Sigmoid colon (tissue), 7 donors: ENCODE results near the gene IMMP1L. TPM values are rescaled to one million over a fixed set of nuclear protein-coding genes. Genes with fewer than 3 reads are reported as not detected.

Experiments
- DNase-seq: peaks from one replicate; pipeline ENCODE4 v3.0.0-alpha.2; 2019
- H3K27ac ChIP-seq, 4 donors: fragments of 200-600 bp; sonication (generic); one replicate each; pipeline ENCODE4 v1.5.1; 2016 to 2019; ENCODE audit warnings: mild to moderate bottlenecking in 1 of 4
- H3K27me3 ChIP-seq, 3 donors: fragments of 200-600 bp; sonication (generic); one replicate each; pipeline ENCODE4 v1.5.1; 2019; ENCODE audit warnings: mild to moderate bottlenecking in 1 of 3
- H3K36me3 ChIP-seq, 4 donors: fragments of 200-600 bp; sonication (generic); one replicate each; pipeline ENCODE4 v1.5.1; 2016 to 2019
- H3K4me1 ChIP-seq, 4 donors: fragments of 200-600 bp; sonication (generic); one replicate each; pipeline ENCODE4 v1.5.1; 2017 to 2019
- H3K4me3 ChIP-seq, 4 donors: fragments of 200-600 bp; sonication (generic); one replicate each; pipeline ENCODE4 v1.5.1; 2017 to 2019; ENCODE audit warnings: mild to moderate bottlenecking in 2 of 4, moderate library complexity in 1 of 4
- H3K9me3 ChIP-seq, 4 donors: fragments of 200-600 bp in 3 of 4; sonication (generic) in 3 of 4; one replicate each; pipeline versions ENCODE4 v1.5.1 to v1.6.1; 2013 to 2019
- EP300 ChIP-seq, 4 donors: sonication (generic); formaldehyde crosslinking; IDR thresholded peaks; one replicate each; pipeline ENCODE4 v1.6.1; 2017; ENCODE audit warnings: antibody characterized with exemption in 4 of 4
- POLR2A ChIP-seq, 2 donors: fragments of 450-650 bp; IDR thresholded peaks; one replicate each; pipeline ENCODE4 v1.6.1; 2016; ENCODE audit warnings: antibody characterized with exemption in 2 of 2, mild to moderate bottlenecking in 2 of 2, moderate library complexity in 2 of 2
- POLR2AphosphoS5 ChIP-seq, 4 donors: sonication (generic); formaldehyde crosslinking; IDR thresholded peaks; one replicate each; pipeline ENCODE4 v1.6.1; 2017; ENCODE audit warnings: antibody characterized with exemption in 4 of 4
- WGBS, 2 donors: extraction: QIAGEN DNeasy Blood & Tissue Kit; methylation state at CpG; one replicate each; pipeline ENCODE4 v1.1.7; 2013; 5-methylcytosine and 5-hydroxymethylcytosine counted together
- intact Hi-C: fragments of 100-400 bp; cut with DNase I; formaldehyde crosslinking; loops from one replicate; pipeline ENCODE4 v1.15.1; 2023
- polyA plus RNA-seq, 3 donors: library from polyadenylated mRNA; stranded (reverse); fragments of 200-250 nt; gene quantifications; one replicate each; pipeline ENCODE4 v1.2.3, GENCODE V29; 2013
- total RNA-seq, 4 donors: library from RNA; depleted of rRNA; stranded (reverse); fragments of >200 nt; gene quantifications; one replicate each; pipeline ENCODE4 v1.1.0, GENCODE V29; 2016
- TF ChIP-seq, protein P1 (sequence below), 4 experiments: fragments of 450-650 bp in 3 of 4; fragments of 200-600 bp in 1 of 4; IDR thresholded peaks; one replicate each; pipeline ENCODE4 v1.5.1; 2016 to 2019; ENCODE audit warnings: antibody characterized with exemption in 4 of 4, mild to moderate bottlenecking in 3 of 4, moderate library complexity in 2 of 4
- donor health status: healthy with polysubstance abuse.
- donor health status: Bipolar disorder and iron deficiency.
- donor health status: healthy.

IMMP1L gene
- total and polyA plus RNA-seq, 7 donors: 6.6 to 39.0 (median 23.9) TPM

DNA sequence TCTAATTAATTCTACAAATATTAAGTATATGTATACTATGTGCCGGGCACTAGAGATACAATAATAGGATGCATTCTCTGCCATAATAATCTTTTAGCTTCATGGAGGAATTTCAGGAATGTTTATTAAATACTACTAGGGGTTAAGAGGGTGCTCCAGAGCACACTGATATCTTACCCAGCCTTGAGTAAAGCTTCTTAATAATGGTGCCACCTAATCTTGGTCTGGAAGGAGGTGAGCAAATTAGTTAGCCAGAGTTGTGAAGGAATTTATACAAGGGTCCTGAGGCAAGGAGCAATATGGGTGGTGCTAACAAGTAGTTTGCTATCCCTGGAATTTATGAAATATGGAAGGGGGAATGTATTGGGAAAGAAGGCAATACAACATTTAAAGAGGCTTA is 21.9 kb upstream of the IMMP1L start:
- 91 to 100% methylated on average over 1 of the region's 1 CpG for WGBS, 2 donors
- H3K27me3 ChIP-seq: no peaks in the 10 kb centered on the region
- no peak for DNase-seq
- TF ChIP-seq POLR2AphosphoS5 (IDR thresholded peaks at IDR 0.05): no peak
- no peak for TF ChIP-seq POLR2A (IDR thresholded peaks at IDR 0.05)
- TF ChIP-seq, protein P1, sequence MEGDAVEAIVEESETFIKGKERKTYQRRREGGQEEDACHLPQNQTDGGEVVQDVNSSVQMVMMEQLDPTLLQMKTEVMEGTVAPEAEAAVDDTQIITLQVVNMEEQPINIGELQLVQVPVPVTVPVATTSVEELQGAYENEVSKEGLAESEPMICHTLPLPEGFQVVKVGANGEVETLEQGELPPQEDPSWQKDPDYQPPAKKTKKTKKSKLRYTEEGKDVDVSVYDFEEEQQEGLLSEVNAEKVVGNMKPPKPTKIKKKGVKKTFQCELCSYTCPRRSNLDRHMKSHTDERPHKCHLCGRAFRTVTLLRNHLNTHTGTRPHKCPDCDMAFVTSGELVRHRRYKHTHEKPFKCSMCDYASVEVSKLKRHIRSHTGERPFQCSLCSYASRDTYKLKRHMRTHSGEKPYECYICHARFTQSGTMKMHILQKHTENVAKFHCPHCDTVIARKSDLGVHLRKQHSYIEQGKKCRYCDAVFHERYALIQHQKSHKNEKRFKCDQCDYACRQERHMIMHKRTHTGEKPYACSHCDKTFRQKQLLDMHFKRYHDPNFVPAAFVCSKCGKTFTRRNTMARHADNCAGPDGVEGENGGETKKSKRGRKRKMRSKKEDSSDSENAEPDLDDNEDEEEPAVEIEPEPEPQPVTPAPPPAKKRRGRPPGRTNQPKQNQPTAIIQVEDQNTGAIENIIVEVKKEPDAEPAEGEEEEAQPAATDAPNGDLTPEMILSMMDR (IDR thresholded peaks at IDR 0.05): no peak
- TF ChIP-seq EP300 (IDR thresholded peaks at IDR 0.05): no peak
- H3K4me3 ChIP-seq: no peak overlapping the region
- peaks cover 0 to 3% (median under 1%) of the 10 kb centered on the region in 4 donors for H3K36me3 ChIP-seq
- intact Hi-C loops: no loop called here
- H3K9me3 ChIP-seq: no peaks in the 10 kb centered on the region
- H3K27ac ChIP-seq: no peak overlapping the region
- no peaks in the 10 kb centered on the region for H3K4me1 ChIP-seq

DNA sequence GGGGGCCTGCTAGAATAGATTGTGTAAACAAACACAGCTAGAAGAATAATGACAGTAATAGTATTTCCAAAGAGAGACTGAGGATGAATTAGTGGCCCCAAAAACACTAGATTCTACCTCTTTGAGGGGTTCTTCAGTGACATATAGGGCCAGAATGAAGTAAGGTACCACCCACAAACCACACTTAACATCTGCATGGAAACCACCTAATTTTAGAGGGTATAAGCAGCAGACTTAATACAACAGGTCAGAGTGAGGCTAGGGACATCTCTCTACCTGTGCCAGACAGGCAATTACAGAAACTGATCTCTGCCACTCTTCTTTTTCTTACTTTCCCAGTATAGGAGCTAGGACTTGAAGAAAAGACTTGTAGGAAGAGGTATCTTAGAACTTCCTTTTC is 20.3 kb upstream of the IMMP1L start:
- H3K9me3 ChIP-seq: no peaks in the 10 kb centered on the region
- TF ChIP-seq, protein P1 (IDR thresholded peaks at IDR 0.05): no peak
- TF ChIP-seq POLR2AphosphoS5 (IDR thresholded peaks at IDR 0.05): no peak
- no peak for TF ChIP-seq EP300 (IDR thresholded peaks at IDR 0.05)
- TF ChIP-seq POLR2A (IDR thresholded peaks at IDR 0.05): no peak
- no peak overlapping the region for H3K4me3 ChIP-seq
- H3K27me3 ChIP-seq: no peaks in the 10 kb centered on the region
- no peaks in the 10 kb centered on the region for H3K4me1 ChIP-seq
- intact Hi-C loops: no loop called here
- H3K27ac ChIP-seq: no peak overlapping the region
- no peak for DNase-seq
- H3K36me3 ChIP-seq: no peaks in the 10 kb centered on the region

DNA sequence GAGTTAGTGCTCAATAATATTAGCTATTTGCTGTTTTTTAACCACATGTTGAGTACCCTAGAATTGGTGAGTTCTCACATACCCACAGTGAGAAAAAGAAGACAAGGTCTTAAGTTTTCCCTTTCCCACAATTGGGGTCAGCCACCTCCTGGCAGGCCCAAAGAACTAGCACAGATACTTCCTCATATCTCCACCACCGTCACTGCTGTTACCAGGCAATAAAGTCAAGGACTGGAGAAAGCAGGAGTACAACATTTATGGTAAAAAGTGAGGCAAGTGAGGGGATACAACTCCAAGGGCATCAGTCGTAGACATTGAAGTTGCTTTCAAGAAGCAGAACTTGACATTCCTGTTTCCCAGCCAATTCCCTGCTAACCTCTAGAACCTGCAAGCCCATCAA is 19.8 kb upstream of the IMMP1L start:
- no peaks in the 10 kb centered on the region for H3K9me3 ChIP-seq
- H3K36me3 ChIP-seq: peaks cover 0 to 4% (median 0%) of the 10 kb centered on the region in 4 donors
- H3K27me3 ChIP-seq: no peaks in the 10 kb centered on the region
- no peaks in the 10 kb centered on the region for H3K4me1 ChIP-seq
- H3K4me3 ChIP-seq: no peak overlapping the region
- DNase-seq: no peak
- intact Hi-C loops: no loop called here
- no peak overlapping the region for H3K27ac ChIP-seq
- no peak for TF ChIP-seq POLR2A (IDR thresholded peaks at IDR 0.05)
- no peak for TF ChIP-seq POLR2AphosphoS5 (IDR thresholded peaks at IDR 0.05)
- TF ChIP-seq, protein P1 (IDR thresholded peaks at IDR 0.05): no peak
- TF ChIP-seq EP300 (IDR thresholded peaks at IDR 0.05): no peak
- 23 to 55% methylated on average over 2 of the region's 2 CpGs for WGBS, 2 donors

DNA sequence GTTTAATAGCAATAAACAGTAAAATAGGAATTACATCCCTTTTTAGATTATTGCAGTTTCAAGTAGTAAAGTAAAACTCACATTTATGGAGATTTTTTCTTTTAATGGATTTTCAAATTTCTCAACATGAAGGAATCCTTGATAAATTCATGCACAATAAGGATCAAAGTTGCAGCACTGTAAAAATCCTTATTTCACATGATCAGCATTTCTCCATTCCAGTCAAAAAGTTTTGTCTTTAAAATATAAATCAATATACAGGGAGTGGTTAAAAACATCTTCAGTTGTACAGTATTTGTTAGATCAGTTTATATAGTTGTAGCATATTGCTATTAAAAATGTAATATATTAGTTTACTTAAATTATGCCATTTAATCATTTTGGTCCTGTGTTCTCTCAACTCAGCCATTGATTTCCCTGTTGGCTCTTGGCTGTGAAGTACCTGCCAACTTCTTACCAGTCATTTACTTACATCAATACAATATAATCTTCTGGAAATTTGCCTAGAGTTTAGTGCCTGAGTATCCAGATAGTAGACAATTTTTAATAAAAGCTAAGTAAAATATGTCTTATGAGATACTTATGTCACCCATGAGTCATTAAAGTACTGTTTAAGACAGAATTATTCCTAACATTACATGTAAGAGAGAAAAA is 12.2 kb upstream of the IMMP1L start:
- no peaks in the 10 kb centered on the region for H3K9me3 ChIP-seq
- no peak for DNase-seq

More for the DNA sequence above, 12.2 kb upstream of the IMMP1L start:
- H3K4me3 ChIP-seq: no peak overlapping the region
- TF ChIP-seq POLR2AphosphoS5 (IDR thresholded peaks at IDR 0.05) (no peak), EP300 (IDR thresholded peaks at IDR 0.05) (no peak), POLR2A (IDR thresholded peaks at IDR 0.05) (no peak)
- TF ChIP-seq, protein P1 (IDR thresholded peaks at IDR 0.05): no peak
- H3K4me1 ChIP-seq: no peaks in the 10 kb centered on the region
- intact Hi-C loops: no loop called here
- H3K36me3 ChIP-seq: peaks cover 0 to 11% (median 0%) of the 10 kb centered on the region in 4 donors
- H3K27ac ChIP-seq: no peak overlapping the region
- H3K27me3 ChIP-seq: no peaks in the 10 kb centered on the region
